GM18502 (cell line): Measurements from ENCODE around the gene NRIP3.
"Not testable (repeated sequence)": the region's sequence is repeated elsewhere in the genome, so short reads cannot be mapped to it uniquely, and the experiment has no call there.

Experiments used
- ATAC-seq: cut with Tn5 transposase; IDR thresholded peaks from one replicate; pipeline ENCODE4 v1.9.1; 2021; ENCODE audit warnings: mild to moderate bottlenecking; ENCODE audit not compliant: unreplicated experiment, poor library complexity

Gene NRIP3

DNA sequence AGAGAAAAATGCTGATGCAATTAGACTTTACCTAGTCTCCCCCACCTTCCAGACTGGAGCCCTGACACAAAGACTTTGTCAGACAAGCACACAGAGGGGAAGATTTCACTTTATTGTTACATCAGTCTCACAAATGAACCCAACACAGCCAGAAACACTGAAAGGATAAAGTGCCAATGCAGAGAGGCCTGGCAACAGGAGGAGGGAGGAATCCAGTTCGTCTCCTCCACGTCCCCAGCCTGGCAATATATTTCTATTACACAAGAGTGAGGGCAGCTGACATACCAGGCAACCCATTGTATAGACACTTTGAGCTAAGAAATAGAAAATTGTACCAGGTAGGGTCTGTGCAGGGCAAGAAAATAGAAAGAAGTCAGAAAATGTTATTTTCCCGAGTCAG lies 23.3 kb downstream of the NRIP3 start:
- no peak for ATAC-seq

GRCh38 chr11:8979365-8979764 lies 24.4 kb downstream of the NRIP3 start:
- not testable (repeated sequence) for ATAC-seq

DNA sequence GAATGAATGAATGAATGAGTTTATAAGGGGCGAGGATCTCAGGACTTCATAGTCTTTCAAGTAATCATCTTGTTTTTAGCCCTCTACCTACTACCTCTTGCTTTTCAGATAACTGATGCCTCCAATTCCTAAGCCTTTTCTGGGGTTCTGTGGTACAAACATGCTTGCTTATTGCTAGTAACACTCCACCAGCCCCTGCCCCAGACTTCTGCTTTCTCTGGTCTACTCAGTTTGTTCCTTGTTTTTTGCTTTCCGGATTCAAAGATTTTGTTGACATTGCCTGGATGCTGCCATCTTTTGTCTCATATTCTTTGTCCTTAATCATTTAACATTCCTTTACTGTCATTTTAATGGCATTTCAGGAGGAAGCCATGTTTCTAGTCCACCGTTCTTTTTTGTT lies 30.7 kb downstream of the NRIP3 start:
- ATAC-seq, result no peak

- no peak for ATAC-seq
Measured at GRCh38 chr11:8971924-8972316, 31.9 kb downstream of the NRIP3 start.

- ATAC-seq, result no peak
Measured at GRCh38 chr11:8971196-8971923, 32.4 kb downstream of the NRIP3 start.

DNA sequence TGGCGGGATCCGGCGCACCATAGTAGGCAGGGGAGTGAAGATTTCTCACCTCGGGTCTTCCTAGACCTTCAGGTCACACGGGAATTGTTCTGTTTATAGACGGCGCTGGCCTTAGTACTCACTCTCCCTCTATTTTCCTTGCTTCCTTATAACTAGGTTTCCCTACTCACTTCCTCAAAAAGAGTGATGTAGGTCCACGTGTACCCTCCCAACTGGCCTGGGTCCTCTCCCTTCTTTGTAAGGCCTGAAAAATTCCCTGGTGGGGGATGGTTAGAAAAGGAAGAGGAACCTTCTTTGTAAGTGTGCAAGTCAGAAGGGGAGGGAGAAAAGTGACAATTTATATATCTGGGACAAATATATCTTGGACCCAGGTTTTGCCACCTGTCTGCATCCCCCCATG lies 36.6 kb downstream of the NRIP3 start:
- ATAC-seq, result no peak

DNA sequence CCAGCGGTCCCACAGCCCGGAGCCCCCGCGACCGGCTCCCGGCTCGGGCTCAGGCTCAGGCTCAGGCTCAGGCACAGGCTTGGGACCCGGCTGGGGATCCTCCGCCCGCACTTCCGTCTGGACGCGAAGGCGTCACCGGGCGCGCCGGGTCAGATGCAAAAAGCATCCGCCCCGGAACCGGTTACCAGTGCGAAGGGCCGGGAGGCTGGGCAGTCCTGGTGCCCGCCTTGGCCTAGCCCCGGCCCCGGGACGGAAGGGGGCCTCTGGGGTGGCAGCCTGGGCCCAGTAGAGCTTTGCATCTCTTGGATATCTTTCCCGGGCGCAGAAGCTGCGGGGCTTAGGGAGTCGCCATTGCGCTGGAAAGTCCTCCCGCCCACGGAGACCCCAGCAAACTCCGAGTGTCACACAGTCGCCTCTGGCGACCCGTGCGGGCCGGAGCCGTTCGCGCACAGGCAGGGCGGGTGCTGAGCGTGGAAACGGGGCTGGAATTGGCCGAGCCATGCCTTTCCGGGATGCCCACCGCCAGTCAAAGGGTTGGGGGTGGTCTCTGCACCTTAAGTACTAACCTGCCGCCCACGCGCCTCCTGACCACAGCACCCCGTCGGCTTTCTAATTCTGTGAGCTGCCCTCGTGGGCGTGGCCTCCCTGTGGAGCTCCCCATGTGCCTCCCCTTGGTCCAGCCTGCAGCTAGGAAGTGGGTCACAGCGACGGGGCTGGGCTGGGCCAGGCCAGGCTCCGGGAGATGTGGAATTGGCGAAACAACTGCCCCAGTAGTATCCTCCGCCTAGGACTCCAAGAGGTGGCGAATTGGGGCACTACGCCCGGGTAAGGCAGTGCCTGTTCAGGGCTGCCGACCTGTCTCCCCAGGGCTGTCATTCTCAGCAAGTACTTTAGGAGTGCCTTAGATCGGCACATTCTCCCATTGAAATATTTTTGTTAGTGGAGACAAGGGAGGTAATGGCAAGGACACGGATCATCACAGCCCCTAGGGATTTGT lies 39.2 kb downstream of the NRIP3 start, which contains the start of gene TMEM9B:
Gene TMEM9B, minus strand, starts transcription at position 119 of the 997 bp plus-strand sequence. CDS start 129 bp downstream, outside the sequence.
- ATAC-seq, result peak; percentile 87

DNA sequence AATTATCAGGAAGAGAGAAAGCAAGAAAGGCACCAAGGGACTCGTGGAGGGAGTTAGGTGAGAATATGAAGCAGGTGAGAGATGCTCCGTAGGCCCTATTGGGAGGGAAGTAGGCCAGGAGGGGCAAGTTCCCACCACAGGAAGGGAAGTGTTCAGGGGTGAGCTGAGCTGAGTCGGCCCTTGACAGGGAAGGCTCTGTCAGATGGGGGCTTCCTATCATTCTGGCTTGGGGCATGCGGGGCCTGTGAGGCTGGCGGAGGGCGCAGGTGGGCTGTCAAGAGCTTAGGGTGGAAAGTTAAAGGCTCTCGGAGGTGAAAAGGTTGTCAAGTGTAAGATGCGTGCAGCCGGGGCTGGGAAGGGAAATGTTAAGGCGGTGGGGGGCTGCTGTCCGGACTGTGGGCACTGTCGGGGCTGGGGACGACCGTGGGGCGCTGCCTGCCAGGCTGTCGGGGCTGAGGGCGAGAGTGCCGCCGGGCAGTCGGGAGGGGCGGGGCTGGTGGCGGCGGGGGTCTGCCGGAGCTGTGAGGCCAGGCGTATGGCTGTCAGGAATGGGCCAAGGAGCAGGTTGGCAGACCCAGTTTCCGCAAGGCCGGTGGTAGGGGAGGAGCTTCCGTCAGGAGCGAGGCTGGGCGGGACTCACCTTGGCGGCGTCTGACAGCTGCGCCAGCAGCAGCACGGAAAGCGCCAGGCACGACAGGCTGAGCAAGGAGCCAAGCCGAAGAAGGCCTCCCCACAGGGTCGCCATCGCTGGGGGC lies 40.1 kb downstream of the NRIP3 start:
- ATAC-seq, result peak; percentile 69

DNA sequence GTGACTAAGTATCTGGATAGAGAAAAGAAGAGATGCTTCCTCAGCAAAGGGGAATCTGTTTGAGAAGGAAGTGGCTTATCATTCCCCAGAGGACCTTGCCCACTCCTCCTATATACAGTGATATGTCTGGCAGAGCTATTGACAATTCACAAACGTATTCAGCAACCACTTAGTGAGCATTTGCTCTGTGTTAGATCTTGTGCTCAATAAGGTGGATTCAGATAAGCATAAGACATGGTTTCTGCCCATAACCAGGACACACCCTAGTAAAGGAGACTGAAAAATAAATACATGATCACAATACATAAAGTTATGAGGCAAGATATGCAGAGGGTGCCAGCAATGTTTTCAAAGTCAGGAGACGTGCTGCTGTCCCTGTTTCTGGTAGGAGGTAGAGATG lies 41.0 kb downstream of the NRIP3 start:
- no peak for ATAC-seq

DNA sequence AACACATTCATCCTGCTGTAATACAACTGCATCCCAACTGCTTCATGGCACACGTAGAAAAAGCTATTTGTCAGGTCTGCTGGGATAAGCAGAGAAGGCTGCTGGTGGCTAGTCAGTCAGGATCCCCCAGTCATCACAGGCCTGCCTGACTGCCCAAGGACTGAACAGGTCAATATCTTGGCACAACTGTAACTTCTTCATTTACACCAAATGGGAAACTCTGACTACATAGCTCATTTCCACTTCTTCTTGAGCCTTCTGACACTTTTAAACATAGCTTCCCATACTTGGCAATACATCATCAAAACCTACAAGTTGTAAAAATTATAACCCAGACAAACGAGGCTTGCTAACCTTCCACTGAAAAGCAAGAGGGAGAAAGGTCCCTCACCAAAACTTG lies 42.4 kb downstream of the NRIP3 start:
- no peak for ATAC-seq

DNA sequence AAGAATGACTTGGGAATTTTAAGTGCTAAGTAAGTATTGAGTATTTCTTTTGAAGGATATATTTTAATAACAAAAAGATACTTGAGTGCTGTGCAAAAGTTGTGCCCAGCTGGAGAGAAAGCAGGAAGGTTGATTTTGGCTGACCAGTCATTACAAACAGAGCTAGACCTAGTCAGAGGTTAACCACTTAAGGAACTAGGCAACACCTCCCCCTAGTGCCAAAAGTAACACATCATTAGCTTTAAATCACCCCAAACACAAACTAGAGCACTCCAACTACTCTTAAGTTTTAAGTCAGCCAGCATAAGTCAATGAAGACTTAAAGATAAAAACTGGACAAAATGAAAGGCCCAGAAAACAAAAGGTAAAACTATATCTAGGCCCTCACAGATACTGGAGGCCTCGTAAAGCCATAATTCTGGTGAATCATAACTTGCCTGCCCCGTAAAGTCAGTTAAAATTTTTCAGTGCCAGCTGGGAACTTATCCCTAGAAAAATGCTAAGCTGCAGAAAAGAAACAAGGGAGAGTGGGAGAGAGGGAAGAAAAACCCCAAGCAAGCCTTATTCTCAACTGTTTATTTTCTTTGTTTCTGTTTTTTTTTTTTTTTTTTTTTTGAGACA lies 44.1 kb downstream of the NRIP3 start:
- peak; percentile 45 for ATAC-seq

GRCh38 chr11:8956860-8957259 lies 46.9 kb downstream of the NRIP3 start:
- no peak for ATAC-seq

GRCh38 chr11:8948886-8949285 lies 54.9 kb downstream of the NRIP3 start:
- no peak for ATAC-seq

DNA sequence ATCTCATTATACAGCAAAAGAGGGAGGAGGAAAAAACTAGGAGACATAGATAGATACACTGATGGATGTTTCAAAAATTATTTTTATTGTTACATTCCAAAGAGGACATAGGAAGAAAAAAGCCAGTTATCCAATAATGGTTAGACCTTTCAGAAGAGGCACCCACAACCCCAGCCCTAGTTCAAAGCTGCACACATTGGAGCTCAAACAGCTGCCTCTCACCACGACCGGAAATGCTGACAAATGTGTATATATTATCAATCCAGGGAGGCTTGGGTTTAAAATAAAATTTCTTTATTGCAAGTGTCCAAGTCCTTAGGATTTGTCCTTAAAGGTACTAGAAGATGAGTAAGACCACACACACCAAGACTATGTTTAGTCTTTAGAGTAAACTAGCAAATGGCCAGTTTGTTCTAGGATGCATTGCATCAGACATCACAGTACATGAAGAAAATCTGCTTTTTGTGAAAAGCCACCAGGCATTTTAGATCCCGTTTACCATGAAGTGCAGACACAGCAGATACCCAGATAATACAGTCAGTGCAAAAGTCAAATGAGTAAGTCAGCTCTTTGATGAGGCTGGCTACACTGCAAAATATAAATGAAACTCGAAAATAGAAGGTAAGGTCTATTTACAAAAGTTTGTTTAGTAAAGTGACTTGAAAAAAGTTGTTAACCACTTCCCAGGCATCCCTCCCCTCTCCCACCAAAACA lies 56.4 kb downstream of the NRIP3 start:
- no peak for ATAC-seq

GRCh38 chr11:8942518-8943066 lies 61.2 kb downstream of the NRIP3 start, which contains the start of gene ASCL3:
Gene ASCL3, minus strand, starts transcription at chr11:8943016. Its CDS starts 4,855 bp downstream, at chr11:8938161.
- ATAC-seq, result no peak

- ATAC-seq, result no peak
Measured at GRCh38 chr11:8941341-8942103, 62.3 kb downstream of the NRIP3 start.

DNA sequence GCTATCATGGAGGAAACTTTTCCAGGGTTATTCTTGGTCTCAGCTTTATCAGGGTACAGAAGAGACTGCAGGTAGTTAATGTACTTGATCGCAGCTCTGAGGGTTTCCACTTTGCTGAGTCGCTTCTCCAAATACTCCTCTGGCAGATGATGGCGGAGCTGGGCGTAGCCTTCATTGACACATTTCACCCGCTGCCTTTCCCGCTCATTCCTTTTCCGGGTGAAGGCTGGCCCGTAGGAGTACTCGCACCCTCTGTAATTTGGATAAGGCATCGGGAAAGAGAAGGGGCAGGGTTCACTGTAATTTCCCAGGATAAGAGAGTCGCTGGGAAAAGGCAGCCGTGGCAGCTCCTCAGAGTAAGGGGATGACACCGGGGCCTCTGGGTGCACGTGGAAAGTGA lies 66.1 kb downstream of the NRIP3 start:
- ATAC-seq, result no peak

DNA sequence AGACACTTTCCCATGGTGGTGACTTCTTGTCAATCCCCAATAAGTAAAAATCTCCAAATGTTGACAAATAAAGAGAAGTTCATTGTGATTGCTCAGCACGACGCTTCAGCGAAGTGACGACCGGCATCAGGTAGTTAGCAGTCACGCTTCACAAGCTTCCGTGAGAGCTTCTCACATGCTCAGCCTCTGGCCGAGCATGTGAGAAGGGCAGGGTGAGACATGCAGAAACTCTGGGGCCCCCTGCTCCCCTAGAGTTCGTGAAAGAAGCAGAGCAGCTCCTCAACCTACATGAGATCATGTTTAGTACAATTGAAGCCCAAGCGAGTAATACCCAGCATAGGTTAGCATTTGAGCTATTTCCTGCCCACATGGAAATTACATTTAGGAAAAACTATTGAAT lies 66.6 kb downstream of the NRIP3 start:
- no peak for ATAC-seq
